ENCODE results near the gene KAT8.

- TF ChIP-seq ZNF780A (CRISPR knock-in tag; IDR thresholded peaks at IDR 0.05) (no peak), MAX (CRISPR knock-in tag; IDR thresholded peaks at IDR 0.05) (no peak), ARNT (IDR thresholded peaks at IDR 0.05) (no peak), FUS (optimal IDR thresholded peaks at IDR 0.05; ENCODE audit: low read depth, low read length) (no peak)
- TF ChIP-seq, protein P1, sequence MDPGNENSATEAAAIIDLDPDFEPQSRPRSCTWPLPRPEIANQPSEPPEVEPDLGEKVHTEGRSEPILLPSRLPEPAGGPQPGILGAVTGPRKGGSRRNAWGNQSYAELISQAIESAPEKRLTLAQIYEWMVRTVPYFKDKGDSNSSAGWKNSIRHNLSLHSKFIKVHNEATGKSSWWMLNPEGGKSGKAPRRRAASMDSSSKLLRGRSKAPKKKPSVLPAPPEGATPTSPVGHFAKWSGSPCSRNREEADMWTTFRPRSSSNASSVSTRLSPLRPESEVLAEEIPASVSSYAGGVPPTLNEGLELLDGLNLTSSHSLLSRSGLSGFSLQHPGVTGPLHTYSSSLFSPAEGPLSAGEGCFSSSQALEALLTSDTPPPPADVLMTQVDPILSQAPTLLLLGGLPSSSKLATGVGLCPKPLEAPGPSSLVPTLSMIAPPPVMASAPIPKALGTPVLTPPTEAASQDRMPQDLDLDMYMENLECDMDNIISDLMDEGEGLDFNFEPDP (CRISPR knock-in tag; IDR thresholded peaks at IDR 0.05) = no peak
Measured at GRCh38 chr16:31085411-31085810, 32.1 kb upstream of the KAT8 start.
